Tracheal epithelial cell (primary cell): ENCODE results near the gene POU2F2. TPM values are rescaled to one million over a fixed set of nuclear protein-coding genes. Genes with fewer than 3 reads are reported as not detected.

ENCODE experiments used
- total RNA-seq: library from RNA; depleted of rRNA; stranded (reverse); fragments of >200 nt; gene quantifications from 2 replicates; pipeline ENCODE4 v1.2.1, GENCODE V29; 2014

Gene POU2F2
- total RNA-seq: 0.21 and 1.4 TPM in 2 replicates

GRCh38 chr19:42132030-42132628 lies at the start of gene POU2F2:
POU2F2 (minus strand) TSS chr19:42132446; CDS start chr19:42132411, 35 bp downstream.

GRCh38 chr19:42075616-42076379 lies 56.4 kb downstream of the POU2F2 start, which contains the start of gene ZNF574:
ZNF574 (plus strand) TSS chr19:42076166; CDS start chr19:42078607, 2,441 bp downstream.

GRCh38 chr19:42069619-42070351 lies 62.5 kb downstream of the POU2F2 start, which contains the start of gene GRIK5:
GRIK5 (minus strand) TSS chr19:42070206; CDS start chr19:42065770, 4,436 bp downstream.

Other genes starting within 250 kb of the POU2F2 start
- gene ARHGEF1, start 249.3 kb downstream of the POU2F2 start, total RNA-seq: 31.8 and 41.2 TPM in 2 replicates
- 0.21 TPM in 1 of 2 replicates, not detected in the other for gene ERFL, start 204.0 kb downstream of the POU2F2 start, total RNA-seq
- 62.2 and 94.2 TPM in 2 replicates for gene RABAC1, start 173.1 kb downstream of the POU2F2 start, total RNA-seq
- under 0.01 TPM in 1 of 2 replicates, not detected in the other for gene ATP1A3, start 138.2 kb downstream of the POU2F2 start, total RNA-seq
- under 0.01 and 2.4 TPM in 2 replicates for gene GRIK5, start 62.2 kb downstream of the POU2F2 start, total RNA-seq
- gene ZNF574, start 56.3 kb downstream of the POU2F2 start, total RNA-seq: 14.5 and 18.1 TPM in 2 replicates
- 37.3 and 44.8 TPM in 2 replicates for gene DEDD2, start 85.2 kb upstream of the POU2F2 start, total RNA-seq
- 8.1 and 9.6 TPM in 2 replicates for gene ZNF526, start 87.9 kb upstream of the POU2F2 start, total RNA-seq
- gene GSK3A, start 110.2 kb upstream of the POU2F2 start, total RNA-seq: 18.3 and 20.5 TPM in 2 replicates
- 20.2 and 33.0 TPM in 2 replicates for gene ERF, start 122.7 kb upstream of the POU2F2 start, total RNA-seq
- gene CIC, start 136.8 kb upstream of the POU2F2 start, total RNA-seq: 13.0 and 18.3 TPM in 2 replicates
- gene PRR19, start 169.7 kb upstream of the POU2F2 start, total RNA-seq: under 0.01 and 0.43 TPM in 2 replicates
- gene PAFAH1B3, start 170.2 kb upstream of the POU2F2 start, total RNA-seq: 43.1 and 75.7 TPM in 2 replicates
- gene TMEM145, start 180.9 kb upstream of the POU2F2 start, total RNA-seq: not detected in 2 replicates
- gene MEGF8, start 193.2 kb upstream of the POU2F2 start, total RNA-seq: 14.5 and 15.1 TPM in 2 replicates